Thoracic aorta (tissue), 2 donors: ENCODE measurements around the gene IGFL1. TPM values are rescaled to one million over a fixed set of nuclear protein-coding genes. Genes with fewer than 3 reads are reported as not detected.
"Not testable (repeated sequence)": the region's sequence is repeated elsewhere in the genome, so short reads cannot be mapped to it uniquely, and the experiment has no call there.

Experiments
- ATAC-seq: fragments of 150-250 bp; one replicate; pipeline ENCODE4 v1.8.0; 2017; ENCODE audit warnings: low read depth; ENCODE audit not compliant: insufficient number of reproducible peaks, low FRiP score
- DNase-seq: peaks from one replicate; pipeline ENCODE4 v3.0.0-alpha.2; 2020; ENCODE audit warnings: low spot score
- H3K27ac ChIP-seq, 2 donors: fragments of 200-600 bp; sonication (generic); 1 replicate in 1 of 2; 2 replicates in 1 of 2; pipeline ENCODE4 v1.5.1; 2016; ENCODE audit warnings: mild to moderate bottlenecking in 2 of 2, moderate library complexity in 2 of 2
- H3K27me3 ChIP-seq: fragments of 200-600 bp; sonication (generic); replicated peaks from 2 replicates; pipeline ENCODE4 v1.6.0; 2016; ENCODE audit warnings: mild to moderate bottlenecking; ENCODE audit not compliant: insufficient read depth
- H3K36me3 ChIP-seq: fragments of 200-600 bp; sonication (generic); one replicate; pipeline ENCODE4 v1.5.1; 2016
- H3K4me1 ChIP-seq, 2 donors: fragments of 200-600 bp; sonication (generic); 1 replicate in 1 of 2; 2 replicates in 1 of 2; pipeline versions ENCODE4 v1.5.1 to v1.6.0; 2016; ENCODE audit warnings: low read depth in 2 of 2, mild to moderate bottlenecking in 1 of 2; ENCODE audit not compliant: control insufficient read depth in 1 of 2
- H3K4me3 ChIP-seq: fragments of 200-600 bp; sonication (generic); 2 replicates; pipeline ENCODE4 v1.5.1; 2016; ENCODE audit warnings: mild to moderate bottlenecking
- H3K9me3 ChIP-seq: fragments of 200-600 bp; sonication (generic); 2 replicates; pipeline ENCODE4 v1.5.1; 2016
- CTCF ChIP-seq: fragments of 200-600 bp; sonication (generic); IDR thresholded peaks from one replicate; pipeline ENCODE4 v1.5.1; 2019; ENCODE audit warnings: antibody characterized with exemption
- total RNA-seq, 2 donors: library from RNA; depleted of rRNA; stranded (reverse); fragments of >200 nt; gene quantifications; one replicate each; pipeline versions ENCODE4 v1.1.0 to v1.2.3, GENCODE V29; 2016

Gene IGFL1
- total RNA-seq, 2 donors from 2014 or later = not detected

GRCh38 chr19:46240693-46241092, 11.2 kb downstream of the IGFL1 start:
- no peaks in the 10 kb centered on the region for H3K4me1 ChIP-seq
- H3K9me3 ChIP-seq = no peaks in the 10 kb centered on the region
- no peak overlapping the region for H3K27ac ChIP-seq
- no peak for TF ChIP-seq CTCF
- no peaks in the 10 kb centered on the region for H3K36me3 ChIP-seq
- DNase-seq (no peak), ATAC-seq (no peak)
- H3K4me3 ChIP-seq = no peak overlapping the region
- H3K27me3 ChIP-seq = no peaks in the 10 kb centered on the region

- ATAC-seq (no peak), DNase-seq (no peak)
- no peaks in the 10 kb centered on the region for H3K27me3 ChIP-seq
- no peak overlapping the region for H3K4me3 ChIP-seq
- no peaks in the 10 kb centered on the region for H3K9me3 ChIP-seq
- no peaks in the 10 kb centered on the region for H3K4me1 ChIP-seq
- no peak for TF ChIP-seq CTCF
- H3K36me3 ChIP-seq = no peaks in the 10 kb centered on the region
- no peak overlapping the region for H3K27ac ChIP-seq
Measured at GRCh38 chr19:46241626-46242025, 12.1 kb downstream of the IGFL1 start.

- H3K36me3 ChIP-seq, H3K4me3 ChIP-seq, DNase-seq, H3K4me1 ChIP-seq, H3K27me3 ChIP-seq, ATAC-seq, H3K27ac ChIP-seq, H3K9me3 ChIP-seq: not testable (repeated sequence)
Measured at GRCh38 chr19:46243081-46243654, 13.6 kb downstream of the IGFL1 start.

GRCh38 chr19:46250076-46250735, 20.7 kb downstream of the IGFL1 start:
- no peak overlapping the region for H3K27ac ChIP-seq

GRCh38 chr19:46251416-46251815, 21.9 kb downstream of the IGFL1 start:
- DNase-seq (no peak), ATAC-seq (no peak)
- Histone ChIP-seq H3K27me3 (no peaks in the 10 kb centered on the region), H3K4me1 (no peaks in the 10 kb centered on the region), H3K9me3 (no peaks in the 10 kb centered on the region), H3K36me3 (no peaks in the 10 kb centered on the region), H3K4me3 (no peak overlapping the region), H3K27ac (no peak overlapping the region)
- TF ChIP-seq CTCF = no peak

More at GRCh38 chr19:46250076-46250735, 20.7 kb downstream of the IGFL1 start:
- TF ChIP-seq CTCF = no peak
- no peak overlapping the region for H3K4me3 ChIP-seq
- no peaks in the 10 kb centered on the region for H3K36me3 ChIP-seq
- H3K9me3 ChIP-seq = no peaks in the 10 kb centered on the region
- DNase-seq (no peak), ATAC-seq (no peak)
- H3K4me1 ChIP-seq = no peaks in the 10 kb centered on the region
- H3K27me3 ChIP-seq = no peaks in the 10 kb centered on the region
